Mammary epithelial cell (primary cell): ENCODE data around the gene LGR6.

Source experiments
- EZH2 ChIP-seq: IDR thresholded peaks from 2 replicates; pipeline ENCODE4 v1.6.1; 2012; ENCODE audit warnings: low read length, inconsistent platforms, borderline replicate concordance
- TF ChIP-seq, protein P1 (sequence below), 2 donors: IDR thresholded peaks in 1 of 2; conservative IDR thresholded peaks in 1 of 2; 2 replicates each; pipeline ENCODE4 v1.5.1; 2011 to 2012; ENCODE audit warnings: inconsistent platforms in 2 of 2, low read length in 2 of 2, mild to moderate bottlenecking in 2 of 2, control low read depth in 1 of 2, low read depth in 1 of 2; ENCODE audit not compliant: insufficient read depth in 1 of 2; ENCODE audit errors: extremely low read depth in 1 of 2

DNA sequence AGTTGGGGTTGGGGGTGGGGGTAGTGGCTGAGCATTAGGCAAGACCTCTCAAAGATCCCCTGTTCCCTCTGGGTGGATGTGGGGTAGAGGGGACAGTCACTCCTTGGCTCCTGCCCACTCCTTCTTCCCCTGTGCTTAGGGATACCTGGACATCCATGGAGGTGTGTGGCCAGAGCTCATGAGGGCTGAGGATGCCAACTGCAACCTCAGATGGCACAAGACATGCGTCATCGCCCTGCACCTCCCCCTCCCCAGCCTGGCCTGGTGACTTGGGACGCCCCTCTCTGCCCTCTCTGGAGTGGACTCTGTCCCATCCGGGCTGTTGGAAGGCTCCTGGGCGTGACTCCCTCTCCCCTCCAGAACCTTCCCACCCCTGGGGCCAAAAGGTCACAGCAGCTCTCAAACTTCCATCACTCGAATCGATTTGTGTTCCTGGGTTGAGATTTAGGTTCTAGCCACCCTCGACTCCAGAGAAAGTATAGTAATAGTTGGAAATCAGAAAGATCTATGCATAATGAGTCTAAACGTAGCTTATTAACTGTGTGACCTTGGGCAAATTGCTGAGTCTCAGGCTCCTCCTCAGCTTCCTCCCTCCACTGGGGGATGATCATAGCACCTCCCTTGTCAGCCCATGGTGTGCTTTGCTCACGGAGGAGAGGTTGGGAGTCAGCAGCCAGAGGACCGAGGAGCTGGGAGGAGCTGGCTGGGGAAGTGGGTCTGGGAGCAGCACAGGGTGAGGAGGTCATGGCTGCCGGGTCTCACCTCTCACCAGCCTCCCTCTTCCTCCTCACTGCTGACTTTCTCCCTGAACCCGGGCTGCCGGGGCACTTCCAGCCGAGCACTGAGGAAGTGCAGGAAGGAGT, 30.9 kb upstream of the LGR6 start:
- TF ChIP-seq, protein P1, sequence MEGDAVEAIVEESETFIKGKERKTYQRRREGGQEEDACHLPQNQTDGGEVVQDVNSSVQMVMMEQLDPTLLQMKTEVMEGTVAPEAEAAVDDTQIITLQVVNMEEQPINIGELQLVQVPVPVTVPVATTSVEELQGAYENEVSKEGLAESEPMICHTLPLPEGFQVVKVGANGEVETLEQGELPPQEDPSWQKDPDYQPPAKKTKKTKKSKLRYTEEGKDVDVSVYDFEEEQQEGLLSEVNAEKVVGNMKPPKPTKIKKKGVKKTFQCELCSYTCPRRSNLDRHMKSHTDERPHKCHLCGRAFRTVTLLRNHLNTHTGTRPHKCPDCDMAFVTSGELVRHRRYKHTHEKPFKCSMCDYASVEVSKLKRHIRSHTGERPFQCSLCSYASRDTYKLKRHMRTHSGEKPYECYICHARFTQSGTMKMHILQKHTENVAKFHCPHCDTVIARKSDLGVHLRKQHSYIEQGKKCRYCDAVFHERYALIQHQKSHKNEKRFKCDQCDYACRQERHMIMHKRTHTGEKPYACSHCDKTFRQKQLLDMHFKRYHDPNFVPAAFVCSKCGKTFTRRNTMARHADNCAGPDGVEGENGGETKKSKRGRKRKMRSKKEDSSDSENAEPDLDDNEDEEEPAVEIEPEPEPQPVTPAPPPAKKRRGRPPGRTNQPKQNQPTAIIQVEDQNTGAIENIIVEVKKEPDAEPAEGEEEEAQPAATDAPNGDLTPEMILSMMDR (conservative IDR thresholded peaks at IDR 0.05 in 1 of 2, IDR thresholded peaks at IDR 0.05 in 1 of 2; ENCODE audit: extremely low read depth in 1 of 2, insufficient read depth in 1 of 2, low read depth in 1 of 2, low read length in 2 of 2) = no peak
- TF ChIP-seq EZH2 = no peak
